ENCODE measurements around the gene ASPM.
A peak's percentile ranks its signal among the peaks of the same experiment; 100 is the strongest.

Gene ASPM

DNA sequence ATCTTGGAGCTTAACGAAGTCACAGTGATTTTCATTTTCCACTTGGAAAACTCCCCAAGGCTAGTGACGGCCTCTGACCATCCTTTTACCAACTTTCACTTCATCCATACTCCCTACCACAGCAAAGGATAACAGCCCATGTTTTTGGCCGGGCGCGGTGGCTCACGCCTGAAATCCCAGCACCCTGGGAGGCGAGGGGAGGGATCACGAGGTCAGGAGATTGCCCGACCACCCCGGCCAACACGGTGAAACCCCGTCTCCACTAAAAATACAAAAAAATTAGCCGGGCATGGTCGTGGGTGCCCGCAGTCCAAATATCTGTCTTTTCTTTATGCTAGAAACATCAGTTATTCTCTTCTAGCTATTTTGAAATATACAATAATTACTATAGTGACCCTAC lies 7.3 kb downstream of the ASPM start (continued):
- TF ChIP-seq, protein P1, sequence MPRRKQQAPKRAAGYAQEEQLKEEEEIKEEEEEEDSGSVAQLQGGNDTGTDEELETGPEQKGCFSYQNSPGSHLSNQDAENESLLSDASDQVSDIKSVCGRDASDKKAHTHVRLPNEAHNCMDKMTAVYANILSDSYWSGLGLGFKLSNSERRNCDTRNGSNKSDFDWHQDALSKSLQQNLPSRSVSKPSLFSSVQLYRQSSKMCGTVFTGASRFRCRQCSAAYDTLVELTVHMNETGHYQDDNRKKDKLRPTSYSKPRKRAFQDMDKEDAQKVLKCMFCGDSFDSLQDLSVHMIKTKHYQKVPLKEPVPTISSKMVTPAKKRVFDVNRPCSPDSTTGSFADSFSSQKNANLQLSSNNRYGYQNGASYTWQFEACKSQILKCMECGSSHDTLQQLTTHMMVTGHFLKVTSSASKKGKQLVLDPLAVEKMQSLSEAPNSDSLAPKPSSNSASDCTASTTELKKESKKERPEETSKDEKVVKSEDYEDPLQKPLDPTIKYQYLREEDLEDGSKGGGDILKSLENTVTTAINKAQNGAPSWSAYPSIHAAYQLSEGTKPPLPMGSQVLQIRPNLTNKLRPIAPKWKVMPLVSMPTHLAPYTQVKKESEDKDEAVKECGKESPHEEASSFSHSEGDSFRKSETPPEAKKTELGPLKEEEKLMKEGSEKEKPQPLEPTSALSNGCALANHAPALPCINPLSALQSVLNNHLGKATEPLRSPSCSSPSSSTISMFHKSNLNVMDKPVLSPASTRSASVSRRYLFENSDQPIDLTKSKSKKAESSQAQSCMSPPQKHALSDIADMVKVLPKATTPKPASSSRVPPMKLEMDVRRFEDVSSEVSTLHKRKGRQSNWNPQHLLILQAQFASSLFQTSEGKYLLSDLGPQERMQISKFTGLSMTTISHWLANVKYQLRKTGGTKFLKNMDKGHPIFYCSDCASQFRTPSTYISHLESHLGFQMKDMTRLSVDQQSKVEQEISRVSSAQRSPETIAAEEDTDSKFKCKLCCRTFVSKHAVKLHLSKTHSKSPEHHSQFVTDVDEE (CRISPR knock-in tag; IDR thresholded peaks at IDR 0.05): no peak
- TF ChIP-seq TCF4 (CRISPR knock-in tag; IDR thresholded peaks at IDR 0.05; ENCODE audit: borderline replicate concordance) (no peak), ZFP3 (CRISPR knock-in tag; IDR thresholded peaks at IDR 0.05) (no peak)
- TF ChIP-seq, protein P2, sequence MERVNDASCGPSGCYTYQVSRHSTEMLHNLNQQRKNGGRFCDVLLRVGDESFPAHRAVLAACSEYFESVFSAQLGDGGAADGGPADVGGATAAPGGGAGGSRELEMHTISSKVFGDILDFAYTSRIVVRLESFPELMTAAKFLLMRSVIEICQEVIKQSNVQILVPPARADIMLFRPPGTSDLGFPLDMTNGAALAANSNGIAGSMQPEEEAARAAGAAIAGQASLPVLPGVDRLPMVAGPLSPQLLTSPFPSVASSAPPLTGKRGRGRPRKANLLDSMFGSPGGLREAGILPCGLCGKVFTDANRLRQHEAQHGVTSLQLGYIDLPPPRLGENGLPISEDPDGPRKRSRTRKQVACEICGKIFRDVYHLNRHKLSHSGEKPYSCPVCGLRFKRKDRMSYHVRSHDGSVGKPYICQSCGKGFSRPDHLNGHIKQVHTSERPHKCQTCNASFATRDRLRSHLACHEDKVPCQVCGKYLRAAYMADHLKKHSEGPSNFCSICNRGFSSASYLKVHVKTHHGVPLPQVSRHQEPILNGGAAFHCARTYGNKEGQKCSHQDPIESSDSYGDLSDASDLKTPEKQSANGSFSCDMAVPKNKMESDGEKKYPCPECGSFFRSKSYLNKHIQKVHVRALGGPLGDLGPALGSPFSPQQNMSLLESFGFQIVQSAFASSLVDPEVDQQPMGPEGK (CRISPR knock-in tag; IDR thresholded peaks at IDR 0.05; ENCODE audit: borderline replicate concordance): no peak
- TF ChIP-seq, protein P3, sequence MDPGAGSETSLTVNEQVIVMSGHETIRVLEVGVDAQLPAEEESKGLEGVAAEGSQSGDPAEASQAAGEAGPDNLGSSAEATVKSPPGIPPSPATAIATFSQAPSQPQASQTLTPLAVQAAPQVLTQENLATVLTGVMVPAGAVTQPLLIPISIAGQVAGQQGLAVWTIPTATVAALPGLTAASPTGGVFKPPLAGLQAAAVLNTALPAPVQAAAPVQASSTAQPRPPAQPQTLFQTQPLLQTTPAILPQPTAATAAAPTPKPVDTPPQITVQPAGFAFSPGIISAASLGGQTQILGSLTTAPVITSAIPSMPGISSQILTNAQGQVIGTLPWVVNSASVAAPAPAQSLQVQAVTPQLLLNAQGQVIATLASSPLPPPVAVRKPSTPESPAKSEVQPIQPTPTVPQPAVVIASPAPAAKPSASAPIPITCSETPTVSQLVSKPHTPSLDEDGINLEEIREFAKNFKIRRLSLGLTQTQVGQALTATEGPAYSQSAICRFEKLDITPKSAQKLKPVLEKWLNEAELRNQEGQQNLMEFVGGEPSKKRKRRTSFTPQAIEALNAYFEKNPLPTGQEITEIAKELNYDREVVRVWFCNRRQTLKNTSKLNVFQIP (CRISPR knock-in tag; IDR thresholded peaks at IDR 0.05; ENCODE audit: borderline replicate concordance, low read depth): no peak

DNA sequence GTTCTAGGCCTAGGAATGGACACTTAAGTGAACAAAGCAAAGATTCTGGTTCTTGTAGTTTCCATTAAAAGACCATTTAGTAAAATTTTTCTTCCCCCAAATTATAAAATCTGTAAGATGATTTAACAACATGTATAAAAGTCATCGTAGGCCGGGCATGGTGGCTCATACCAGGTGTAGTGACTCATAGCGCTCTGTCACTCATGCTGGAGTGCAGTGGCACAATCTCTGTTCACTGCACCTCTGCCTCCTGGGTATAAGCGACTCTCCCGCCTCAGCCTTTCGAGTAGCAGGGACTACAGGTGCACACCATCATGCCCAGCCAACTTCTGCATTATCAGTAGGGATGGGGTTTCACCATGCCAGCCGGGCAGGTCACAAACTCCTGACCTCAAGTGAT lies 9.1 kb downstream of the ASPM start:
- TF ChIP-seq, protein P2 (CRISPR knock-in tag; IDR thresholded peaks at IDR 0.05; ENCODE audit: borderline replicate concordance): no peak
- TF ChIP-seq GLIS3 (CRISPR knock-in tag; IDR thresholded peaks at IDR 0.05) (no peak), ZNF565 (CRISPR knock-in tag; conservative IDR thresholded peaks at IDR 0.05; ENCODE audit: low read depth) (no peak), ZNF8 (CRISPR knock-in tag; IDR thresholded peaks at IDR 0.05) (no peak), CSDC2 (CRISPR knock-in tag; IDR thresholded peaks at IDR 0.05) (no peak), SNAI2 (CRISPR knock-in tag; IDR thresholded peaks at IDR 0.05) (no peak), TCF4 (CRISPR knock-in tag; IDR thresholded peaks at IDR 0.05; ENCODE audit: borderline replicate concordance) (no peak), PPARA (CRISPR knock-in tag; IDR thresholded peaks at IDR 0.05; ENCODE audit: borderline replicate concordance) (no peak), ZC3H10 (CRISPR knock-in tag; IDR thresholded peaks at IDR 0.05) (no peak), ZNF70 (CRISPR knock-in tag; IDR thresholded peaks at IDR 0.05) (no peak)
- TF ChIP-seq, protein P3 (CRISPR knock-in tag; IDR thresholded peaks at IDR 0.05; ENCODE audit: borderline replicate concordance, low read depth): no peak
- TF ChIP-seq, protein P4, sequence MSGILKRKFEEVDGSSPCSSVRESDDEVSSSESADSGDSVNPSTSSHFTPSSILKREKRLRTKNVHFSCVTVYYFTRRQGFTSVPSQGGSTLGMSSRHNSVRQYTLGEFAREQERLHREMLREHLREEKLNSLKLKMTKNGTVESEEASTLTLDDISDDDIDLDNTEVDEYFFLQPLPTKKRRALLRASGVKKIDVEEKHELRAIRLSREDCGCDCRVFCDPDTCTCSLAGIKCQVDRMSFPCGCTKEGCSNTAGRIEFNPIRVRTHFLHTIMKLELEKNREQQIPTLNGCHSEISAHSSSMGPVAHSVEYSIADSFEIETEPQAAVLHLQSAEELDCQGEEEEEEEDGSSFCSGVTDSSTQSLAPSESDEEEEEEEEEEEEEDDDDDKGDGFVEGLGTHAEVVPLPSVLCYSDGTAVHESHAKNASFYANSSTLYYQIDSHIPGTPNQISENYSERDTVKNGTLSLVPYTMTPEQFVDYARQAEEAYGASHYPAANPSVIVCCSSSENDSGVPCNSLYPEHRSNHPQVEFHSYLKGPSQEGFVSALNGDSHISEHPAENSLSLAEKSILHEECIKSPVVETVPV (CRISPR knock-in tag; IDR thresholded peaks at IDR 0.05): no peak
- no peak for ATAC-seq

DNA sequence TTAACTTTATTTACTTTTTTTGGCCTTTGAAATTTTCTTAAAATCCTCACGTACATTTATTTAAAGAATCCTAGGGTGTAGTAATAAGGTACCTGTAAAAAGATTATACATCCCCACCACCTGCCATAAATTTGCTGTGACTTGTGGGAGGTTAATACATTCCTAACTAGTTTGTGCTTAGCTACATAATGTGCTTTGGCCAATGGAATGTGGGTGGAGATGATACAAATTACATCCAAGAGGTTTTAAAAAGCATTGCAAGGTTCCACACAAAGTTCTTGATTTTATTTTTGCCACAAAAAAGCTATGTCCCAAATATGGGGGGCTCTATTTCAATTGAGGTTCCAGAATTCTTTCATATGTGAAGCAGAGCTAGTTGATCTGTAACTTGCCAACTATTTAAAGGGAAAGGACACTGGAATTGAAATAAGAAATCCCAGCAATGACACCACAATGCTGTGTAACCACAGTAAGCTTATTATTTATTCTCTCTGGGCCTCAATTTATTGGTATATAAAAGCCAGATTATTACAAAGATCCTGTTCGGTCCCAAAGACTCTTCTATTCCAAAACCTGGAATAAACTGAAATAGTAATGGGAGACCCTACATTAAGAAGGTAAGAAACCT lies 15.7 kb downstream of the ASPM start:
- TF ChIP-seq PPARA (CRISPR knock-in tag; IDR thresholded peaks at IDR 0.05; ENCODE audit: borderline replicate concordance) (no peak), ARNTL (CRISPR knock-in tag; IDR thresholded peaks at IDR 0.05; ENCODE audit: borderline replicate concordance, low read depth) (no peak), SNAI2 (CRISPR knock-in tag; IDR thresholded peaks at IDR 0.05) (no peak), ISL1 (CRISPR knock-in tag; IDR thresholded peaks at IDR 0.05) (no peak), ZNF565 (CRISPR knock-in tag; conservative IDR thresholded peaks at IDR 0.05; ENCODE audit: low read depth) (no peak), ZC3H10 (CRISPR knock-in tag; IDR thresholded peaks at IDR 0.05) (no peak), TCF4 (CRISPR knock-in tag; IDR thresholded peaks at IDR 0.05; ENCODE audit: borderline replicate concordance) (no peak), ZFP3 (CRISPR knock-in tag; IDR thresholded peaks at IDR 0.05) (no peak), RARB (CRISPR knock-in tag; IDR thresholded peaks at IDR 0.05) (no peak), CSDC2 (CRISPR knock-in tag; IDR thresholded peaks at IDR 0.05) (no peak)
- TF ChIP-seq, protein P5, sequence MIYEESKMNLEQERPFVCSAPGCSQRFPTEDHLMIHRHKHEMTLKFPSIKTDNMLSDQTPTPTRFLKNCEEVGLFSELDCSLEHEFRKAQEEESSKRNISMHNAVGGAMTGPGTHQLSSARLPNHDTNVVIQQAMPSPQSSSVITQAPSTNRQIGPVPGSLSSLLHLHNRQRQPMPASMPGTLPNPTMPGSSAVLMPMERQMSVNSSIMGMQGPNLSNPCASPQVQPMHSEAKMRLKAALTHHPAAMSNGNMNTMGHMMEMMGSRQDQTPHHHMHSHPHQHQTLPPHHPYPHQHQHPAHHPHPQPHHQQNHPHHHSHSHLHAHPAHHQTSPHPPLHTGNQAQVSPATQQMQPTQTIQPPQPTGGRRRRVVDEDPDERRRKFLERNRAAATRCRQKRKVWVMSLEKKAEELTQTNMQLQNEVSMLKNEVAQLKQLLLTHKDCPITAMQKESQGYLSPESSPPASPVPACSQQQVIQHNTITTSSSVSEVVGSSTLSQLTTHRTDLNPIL (CRISPR knock-in tag; IDR thresholded peaks at IDR 0.05; ENCODE audit: low read depth): no peak
- TF ChIP-seq, protein P3 (CRISPR knock-in tag; IDR thresholded peaks at IDR 0.05; ENCODE audit: borderline replicate concordance, low read depth): no peak
- peak; percentile 91 for ATAC-seq

Measured in SK-N-SH treated with all-trans-retinoic acid at 6 μM for 48 hours (cell line).